H1 (cell line): ENCODE measurements around the gene ATP6V0D1. TPM values are rescaled to one million over a fixed set of nuclear protein-coding genes. Genes with fewer than 3 reads are reported as not detected.

ENCODE experiments used
- ASH2L ChIP-seq: fragments of 200-600, 300-600 bp; sonication (generic); IDR thresholded peaks from one replicate; pipeline ENCODE4 v1.7.1; 2017; ENCODE audit warnings: low read length
- CBX8 ChIP-seq: fragments of 300-800, 300-1000 bp; sonication (generic); IDR thresholded peaks from 2 replicates; pipeline ENCODE4 v1.7.1; 2016; ENCODE audit warnings: low read depth, low read length, borderline replicate concordance
- CEBPB ChIP-seq: IDR thresholded peaks from 2 replicates; pipeline ENCODE4 v1.6.1; 2012; ENCODE audit warnings: low read depth, low read length
- CHD1 ChIP-seq: IDR thresholded peaks from 2 replicates; pipeline ENCODE4 v1.6.1; 2012; ENCODE audit warnings: low read depth, low read length, improper control_type of control experiment
- CHD2 ChIP-seq: IDR thresholded peaks from 2 replicates; pipeline ENCODE4 v1.6.1; 2012; ENCODE audit warnings: low read length, improper control_type of control experiment
- CREB1 ChIP-seq: IDR thresholded peaks from 2 replicates; pipeline ENCODE4 v1.6.1; 2012; ENCODE audit warnings: inconsistent platforms
- EP300 ChIP-seq, 2 experiments: IDR thresholded peaks; 1 replicate in 1 of 2; 2 replicates in 1 of 2; pipeline ENCODE4 v1.6.1; 2011 to 2012; ENCODE audit warnings: low read depth in 2 of 2, low read length in 2 of 2, mild to moderate bottlenecking in 2 of 2, borderline replicate concordance in 1 of 2, inconsistent platforms in 1 of 2, moderate library complexity in 1 of 2
- EZH2 ChIP-seq: fragments of 200-600 bp; sonication (generic); IDR thresholded peaks from 2 replicates; pipeline ENCODE4 v1.7.1; 2012; ENCODE audit warnings: low read depth, mild to moderate bottlenecking, moderate library complexity, low read length, inconsistent platforms; ENCODE audit not compliant: severe bottlenecking
- FOSL1 ChIP-seq: IDR thresholded peaks from 2 replicates; pipeline ENCODE4 v1.6.1; 2011; ENCODE audit warnings: mild to moderate bottlenecking, low read depth, low read length, moderate library complexity; ENCODE audit not compliant: insufficient read depth
- JUND ChIP-seq: IDR thresholded peaks from 2 replicates; pipeline ENCODE4 v1.6.1; 2011; ENCODE audit warnings: mild to moderate bottlenecking, improper control_type of control experiment, low read length
- KDM5A ChIP-seq: fragments of 200-600 bp; IDR thresholded peaks from 2 replicates; pipeline ENCODE4 v1.7.1; 2012; ENCODE audit warnings: mild to moderate bottlenecking, low read length, inconsistent platforms, mixed read lengths
- NANOG ChIP-seq: IDR thresholded peaks from 2 replicates; pipeline ENCODE4 v1.6.1; 2011; ENCODE audit warnings: low read length, low read depth, mild to moderate bottlenecking, inconsistent platforms; ENCODE audit not compliant: insufficient read depth, poor library complexity, severe bottlenecking
- POLR2A ChIP-seq, 2 experiments: IDR thresholded peaks; 1 replicate in 1 of 2; 2 replicates in 1 of 2; pipeline ENCODE4 v1.6.1; 2011; ENCODE audit warnings: low read depth in 2 of 2, low read length in 2 of 2, mild to moderate bottlenecking in 2 of 2; ENCODE audit errors: control extremely low read depth in 1 of 2
- POU5F1 ChIP-seq: IDR thresholded peaks from 2 replicates; pipeline ENCODE4 v1.6.1; 2011; ENCODE audit warnings: low read depth, mild to moderate bottlenecking, low read length, moderate library complexity
- RBBP5 ChIP-seq: IDR thresholded peaks from 2 replicates; pipeline ENCODE4 v1.7.1; 2012; ENCODE audit warnings: low read depth, mild to moderate bottlenecking, inconsistent platforms, low read length, moderate library complexity, borderline replicate concordance
- SP1 ChIP-seq: IDR thresholded peaks from 2 replicates; pipeline ENCODE4 v1.6.1; 2011; ENCODE audit warnings: low read depth, low read length
- SP2 ChIP-seq: IDR thresholded peaks from 2 replicates; pipeline ENCODE4 v1.6.1; 2012; ENCODE audit warnings: mild to moderate bottlenecking, low read length, inconsistent platforms
- SUZ12 ChIP-seq: fragments of 200-600 bp; sonication (generic); IDR thresholded peaks from 2 replicates; pipeline ENCODE4 v1.6.1; 2012; ENCODE audit warnings: mild to moderate bottlenecking, inconsistent platforms, low read length, moderate library complexity, mixed read lengths
- TAF1 ChIP-seq: IDR thresholded peaks from 2 replicates; pipeline ENCODE4 v1.6.1; 2011; ENCODE audit warnings: mild to moderate bottlenecking, low read depth, low read length
- TCF12 ChIP-seq: IDR thresholded peaks from 2 replicates; pipeline ENCODE4 v1.6.1; 2011; ENCODE audit warnings: low read depth, mild to moderate bottlenecking, low read length
- YY1 ChIP-seq: IDR thresholded peaks from 2 replicates; pipeline ENCODE4 v1.6.1; 2011; ENCODE audit warnings: low read depth, mild to moderate bottlenecking, low read length
- polyA plus RNA-seq, 7 experiments: library from polyadenylated mRNA; depleted of rRNA in 3 of 7; stranded (reverse) in 5 of 7; unstranded in 2 of 7; fragments of >200 nt in 5 of 7; fragments of 200-250 nt in 2 of 7; gene quantifications; 1 replicate in 5 of 7; 2 replicates in 1 of 7; 4 replicates in 1 of 7; pipeline versions ENCODE4 v1.2.1 to v1.2.3, GENCODE V29; 2011 to 2013; ENCODE audit warnings: missing spikeins in 2 of 7, mixed read lengths in 2 of 7
- total RNA-seq: library from RNA; stranded (reverse); fragmentation: NEBNext Ultra II Directional; extraction: Animal tissue kit (Norgen Biotek cat#: 25700); gene quantifications from 2 replicates; pipeline ENCODE4 v1.2.1, GENCODE V29; 2021
- TF ChIP-seq, protein P1 (sequence below): IDR thresholded peaks from 2 replicates; pipeline ENCODE4 v1.6.1; 2012; ENCODE audit warnings: inconsistent platforms
- TF ChIP-seq, protein P2 (sequence below): IDR thresholded peaks from 2 replicates; pipeline ENCODE4 v1.6.1; 2012; ENCODE audit warnings: inconsistent platforms
- TF ChIP-seq, protein P3 (sequence below): IDR thresholded peaks from 2 replicates; pipeline ENCODE4 v1.6.1; 2011; ENCODE audit warnings: low read depth, mild to moderate bottlenecking, low read length; ENCODE audit not compliant: insufficient read depth

Gene ATP6V0D1
- total and polyA plus RNA-seq, 2 of the 8 experiments (the other 6 are each of a cell fraction or from before 2014, with no cell fraction given) = 47.3 to 134 TPM

DNA sequence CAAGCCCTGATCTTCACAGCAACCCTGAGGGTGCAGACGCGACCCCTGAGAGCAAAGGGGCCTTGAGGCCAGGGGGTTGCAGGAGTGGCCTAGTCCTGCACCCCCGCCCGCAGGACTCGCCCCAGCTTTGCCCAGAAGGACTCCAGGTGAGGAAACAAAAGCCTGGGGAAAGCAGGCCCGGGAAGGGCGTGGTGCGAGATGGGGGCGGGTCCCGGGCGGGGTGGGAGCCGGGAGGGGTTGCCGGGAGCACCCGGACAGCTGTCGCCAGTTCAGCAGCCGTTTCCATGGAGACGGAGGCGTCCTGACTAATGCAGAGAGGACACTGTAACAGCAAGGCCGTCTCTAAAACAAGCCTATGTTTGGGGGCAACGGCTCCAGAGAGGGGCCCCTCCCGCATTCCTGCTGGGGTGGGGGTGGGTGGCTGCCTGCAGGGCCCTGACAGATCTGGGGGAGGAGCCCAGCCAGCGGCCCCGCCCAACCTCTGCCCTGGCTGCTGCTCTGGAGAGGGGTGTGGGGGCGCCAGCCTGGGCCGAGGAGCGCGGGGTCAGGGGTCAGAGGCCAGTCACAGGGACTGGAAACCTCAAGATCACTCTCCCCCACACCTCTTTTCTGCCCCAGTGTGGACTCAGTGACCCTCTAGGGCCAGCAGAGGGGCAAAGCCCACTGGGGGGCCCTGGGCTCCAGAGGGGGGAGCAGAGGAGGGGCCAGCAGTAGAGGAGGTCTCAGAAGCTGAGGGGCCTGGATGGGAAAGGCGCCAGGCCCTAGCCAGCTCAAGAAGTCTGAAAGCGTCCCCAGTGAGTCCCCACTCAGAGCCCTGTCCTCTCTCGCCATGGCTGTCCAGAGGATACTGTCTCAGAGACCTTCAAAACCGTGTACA, 84.6 kb downstream of the ATP6V0D1 start (continued):
- no peak for TF ChIP-seq NANOG
- no peak for TF ChIP-seq POLR2A (IDR thresholded peaks at IDR 0.05; ENCODE audit: control extremely low read depth in 1 of 2, low read depth in 2 of 2, low read length in 2 of 2)
- no peak for TF ChIP-seq RBBP5
- no peak for TF ChIP-seq YY1
- no peak for TF ChIP-seq TAF1
- no peak for TF ChIP-seq FOSL1
- TF ChIP-seq ASH2L = no peak
- TF ChIP-seq, protein P1, sequence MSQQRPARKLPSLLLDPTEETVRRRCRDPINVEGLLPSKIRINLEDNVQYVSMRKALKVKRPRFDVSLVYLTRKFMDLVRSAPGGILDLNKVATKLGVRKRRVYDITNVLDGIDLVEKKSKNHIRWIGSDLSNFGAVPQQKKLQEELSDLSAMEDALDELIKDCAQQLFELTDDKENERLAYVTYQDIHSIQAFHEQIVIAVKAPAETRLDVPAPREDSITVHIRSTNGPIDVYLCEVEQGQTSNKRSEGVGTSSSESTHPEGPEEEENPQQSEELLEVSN = no peak
- TF ChIP-seq, protein P2, sequence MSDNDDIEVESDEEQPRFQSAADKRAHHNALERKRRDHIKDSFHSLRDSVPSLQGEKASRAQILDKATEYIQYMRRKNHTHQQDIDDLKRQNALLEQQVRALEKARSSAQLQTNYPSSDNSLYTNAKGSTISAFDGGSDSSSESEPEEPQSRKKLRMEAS = peak; percentile 22; the same call in 1 of the 2 replicates
- TF ChIP-seq KDM5A = no peak
- TF ChIP-seq SP1 = peak; percentile 55; the same call in 1 of the 2 replicates
- TF ChIP-seq CREB1 = 0 out of 2 replicates have a peak, but pooled peaks have one; percentile 1
- TF ChIP-seq, protein P3, sequence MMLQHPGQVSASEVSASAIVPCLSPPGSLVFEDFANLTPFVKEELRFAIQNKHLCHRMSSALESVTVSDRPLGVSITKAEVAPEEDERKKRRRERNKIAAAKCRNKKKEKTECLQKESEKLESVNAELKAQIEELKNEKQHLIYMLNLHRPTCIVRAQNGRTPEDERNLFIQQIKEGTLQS = no peak
- no peak for TF ChIP-seq POU5F1
- TF ChIP-seq SUZ12 = no peak
- no peak for TF ChIP-seq EP300 (IDR thresholded peaks at IDR 0.05; ENCODE audit: borderline replicate concordance in 1 of 2, low read depth in 2 of 2, low read length in 2 of 2)
- no peak for TF ChIP-seq SP2
- TF ChIP-seq JUND = no peak
- no peak for TF ChIP-seq EZH2
- no peak for TF ChIP-seq CHD1
- TF ChIP-seq TCF12 = no peak
- 0 out of 2 replicates have a peak, but pooled peaks have one; percentile 23 for TF ChIP-seq CHD2
- no peak for TF ChIP-seq CEBPB
- TF ChIP-seq CBX8 = no peak
